Activated naive CD4-positive, alpha-beta T cell treated with anti-CD3 and anti-CD28 coated beads, Interleukin-2, amount 50 U/mL, for 16 hours (primary cell): Measurements from ENCODE around the gene AR.
"Not testable (repeated sequence)": the region's sequence is repeated elsewhere in the genome, so short reads cannot be mapped to it uniquely, and the experiment has no call there.

Experiments
- DNase-seq: peaks from one replicate; pipeline ENCODE4 v3.0.0-alpha.2; 2020

The AR gene

DNA sequence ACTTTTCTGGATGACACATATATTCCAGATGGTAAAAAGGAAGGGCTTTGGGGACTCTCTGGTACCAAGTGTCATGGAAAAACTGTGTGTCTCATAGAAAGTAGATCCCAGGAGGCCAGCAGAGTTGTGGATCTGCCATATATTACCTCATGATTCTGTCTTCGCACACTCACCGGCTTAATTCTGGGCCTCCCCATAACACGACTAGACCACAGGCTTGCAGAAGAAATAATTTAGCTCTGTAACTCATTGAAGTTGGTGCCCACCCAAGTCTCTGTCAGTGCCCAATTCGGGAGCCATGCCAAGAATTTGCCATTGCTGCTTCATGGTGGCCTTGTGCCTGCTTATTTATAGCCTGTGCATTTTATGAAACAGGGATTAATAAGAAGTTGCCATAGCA, 104.5 kb downstream of the AR start:
- DNase-seq: no peak

GRCh38 chrX:67651437-67652142, 107.8 kb downstream of the AR start:
- DNase-seq: no peak

DNA sequence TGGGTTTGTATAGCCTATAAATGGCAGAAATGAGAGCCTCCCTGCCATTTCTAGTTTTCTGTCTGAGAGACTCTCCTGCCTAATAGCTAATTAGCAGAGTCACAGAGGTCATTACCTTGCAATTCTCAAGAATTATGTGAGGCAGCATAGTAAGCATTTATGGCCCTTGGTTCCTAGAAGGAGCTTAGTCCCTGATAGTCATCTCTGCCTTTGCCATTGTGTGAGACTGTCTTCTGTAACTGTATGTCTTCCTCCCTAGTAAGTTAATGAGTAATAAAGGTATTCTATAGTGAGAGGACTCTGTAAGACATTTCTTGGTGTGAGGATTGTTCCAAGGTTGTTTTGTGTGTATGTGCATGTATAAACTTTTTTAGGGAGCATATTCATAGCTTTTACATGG, 108.7 kb downstream of the AR start:
- no peak for DNase-seq

DNA sequence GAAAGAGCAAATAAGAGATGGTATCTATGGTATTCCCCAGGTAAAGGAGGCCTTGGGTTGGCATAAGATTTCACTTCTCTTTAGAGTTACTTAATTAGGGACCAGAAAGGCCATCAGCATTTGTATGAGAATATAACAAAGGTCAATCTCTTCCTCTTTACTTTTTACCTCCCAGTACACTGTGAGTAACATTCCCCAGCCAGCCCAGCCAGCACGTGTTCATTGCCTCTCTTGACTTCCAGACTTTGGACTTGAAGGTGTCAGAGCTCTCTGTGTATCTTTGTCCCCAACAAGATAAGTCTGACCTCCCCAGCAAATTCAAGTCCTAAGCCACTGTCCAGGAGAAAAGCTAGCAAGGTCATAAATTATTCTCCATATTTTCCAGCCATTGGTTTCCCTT, 110.5 kb downstream of the AR start:
- no peak for DNase-seq

- no peak for DNase-seq
Measured at GRCh38 chrX:67665583-67665982, 121.8 kb downstream of the AR start.

DNA sequence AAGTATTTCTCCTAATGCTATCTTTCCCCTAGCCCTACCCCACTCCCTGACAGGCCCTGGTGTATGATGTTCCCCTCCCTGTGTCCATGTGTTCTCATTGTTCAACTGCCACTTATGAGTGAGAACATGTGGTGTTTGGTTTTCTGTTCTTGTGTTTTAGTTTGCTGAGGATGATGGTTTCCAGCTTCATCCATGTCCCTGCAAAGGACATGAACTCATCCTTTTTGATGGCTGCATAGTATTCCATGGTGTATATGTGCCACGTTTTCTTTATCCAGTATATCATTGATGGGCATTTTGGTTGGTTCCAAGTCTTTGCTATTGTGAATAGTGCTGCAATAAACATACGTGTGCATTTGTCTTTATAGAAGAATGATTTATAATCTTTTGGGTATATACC, 126.9 kb downstream of the AR start:
- not testable (repeated sequence) for DNase-seq

DNA sequence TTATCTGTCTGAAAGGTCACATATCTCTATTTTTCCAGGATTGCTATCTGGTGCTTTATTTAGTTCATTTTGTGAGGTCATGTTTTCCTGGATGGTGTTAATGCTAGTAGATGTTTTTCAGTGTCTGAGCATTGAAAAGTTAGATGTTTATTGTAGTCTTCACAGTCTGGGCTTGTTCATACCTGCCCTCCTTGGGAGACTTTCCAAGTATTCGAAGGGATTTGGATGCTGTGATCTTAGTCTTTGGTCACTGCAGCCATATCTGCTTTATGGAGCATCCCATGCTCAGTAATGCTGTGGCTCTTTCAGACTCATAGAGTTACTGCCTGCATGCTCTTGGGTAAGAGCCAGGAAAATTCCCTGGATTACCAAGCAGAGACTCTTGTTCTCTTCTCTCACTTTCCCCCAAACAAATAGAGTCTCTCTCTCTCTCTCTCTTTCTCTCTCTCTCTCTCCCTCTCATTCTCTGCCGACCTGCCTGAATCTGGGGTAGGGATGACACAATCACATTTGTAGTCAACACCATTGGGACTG, 130.0 kb downstream of the AR start:
- DNase-seq: no peak

- DNase-seq: no peak
Measured at GRCh38 chrX:67674741-67675140, 130.9 kb downstream of the AR start.

DNA sequence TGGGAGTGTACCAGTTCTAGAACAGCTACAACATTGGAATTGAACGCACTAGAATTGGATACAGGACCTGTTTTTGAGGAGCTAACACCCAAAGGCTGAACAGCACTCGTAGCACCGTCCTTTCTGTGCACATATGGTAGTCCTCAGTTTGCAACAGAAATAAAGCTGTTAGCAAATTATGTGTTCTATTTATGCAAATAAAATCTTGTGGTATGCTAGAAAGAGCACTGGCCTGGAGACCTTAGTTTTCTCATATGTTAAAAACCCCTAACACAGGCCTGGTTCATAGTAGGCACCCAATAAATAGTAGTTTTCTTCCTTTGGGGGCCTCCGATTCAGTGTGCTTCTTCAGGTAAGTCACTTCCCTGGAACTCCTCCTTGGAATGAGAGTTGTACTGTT, 140.3 kb downstream of the AR start:
- no peak for DNase-seq

GRCh38 chrX:67692246-67692645, 148.4 kb downstream of the AR start:
- DNase-seq: no peak

- no peak for DNase-seq
Measured at GRCh38 chrX:67693928-67694327, 150.1 kb downstream of the AR start.

DNA sequence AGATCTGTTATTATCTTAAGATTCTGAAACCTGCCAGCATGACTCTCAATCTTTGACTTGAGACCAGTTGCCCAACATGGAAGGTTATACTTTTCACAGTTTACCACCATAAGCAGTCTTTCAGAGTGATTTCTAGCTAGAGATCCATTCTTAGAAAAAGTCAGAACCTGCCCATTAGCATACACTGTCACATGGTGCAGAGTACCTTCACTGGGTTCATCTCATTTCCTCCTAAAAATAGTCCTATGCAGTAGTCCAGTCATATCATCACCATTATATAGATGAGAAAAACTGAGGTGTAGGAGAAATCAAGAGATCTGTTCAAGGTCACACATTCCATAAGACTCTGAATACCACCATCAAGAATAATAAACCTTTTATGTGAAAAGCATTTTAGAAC, 153.6 kb downstream of the AR start:
- DNase-seq: no peak

DNA sequence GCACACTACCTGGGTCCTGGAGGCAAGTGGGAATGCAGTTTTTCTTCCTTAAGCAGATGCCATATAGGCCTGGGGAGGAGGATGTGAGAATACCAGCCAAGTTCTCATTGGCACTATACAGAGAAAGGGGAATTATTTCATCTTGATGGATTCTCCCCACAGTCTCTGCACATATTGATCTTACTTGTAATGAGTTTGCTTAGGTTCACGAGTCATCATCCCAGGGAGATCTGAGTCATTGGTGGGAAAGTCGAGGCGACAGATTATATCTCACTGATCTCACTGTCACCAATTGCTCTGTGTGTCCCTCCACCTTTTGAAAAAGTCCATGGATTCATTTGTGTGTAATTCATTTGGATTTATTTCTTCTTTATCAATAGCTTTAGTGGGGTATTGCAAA, 156.8 kb downstream of the AR start:
- DNase-seq: no peak

GRCh38 chrX:67714004-67714403, 170.2 kb downstream of the AR start:
- no peak for DNase-seq

DNA sequence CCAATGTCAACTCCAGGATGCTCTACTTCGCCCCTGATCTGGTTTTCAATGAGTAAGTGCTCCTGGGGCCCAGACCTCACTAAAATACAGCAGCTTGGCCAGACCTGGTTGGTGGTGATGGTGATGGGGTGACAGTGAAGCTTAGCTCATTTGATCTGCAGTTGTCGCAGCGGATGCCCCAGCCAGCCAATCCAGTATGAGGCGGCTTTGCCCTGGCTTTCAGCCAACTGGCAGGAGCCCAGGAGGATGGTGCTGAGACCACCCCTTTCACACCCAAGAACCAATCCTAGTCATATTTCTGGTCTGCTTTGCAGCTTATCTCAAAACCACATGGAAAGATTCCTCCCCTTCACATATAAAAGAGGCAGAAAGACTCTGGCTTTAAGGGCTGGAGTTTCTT, 173.8 kb downstream of the AR start:
- DNase-seq: no peak

DNA sequence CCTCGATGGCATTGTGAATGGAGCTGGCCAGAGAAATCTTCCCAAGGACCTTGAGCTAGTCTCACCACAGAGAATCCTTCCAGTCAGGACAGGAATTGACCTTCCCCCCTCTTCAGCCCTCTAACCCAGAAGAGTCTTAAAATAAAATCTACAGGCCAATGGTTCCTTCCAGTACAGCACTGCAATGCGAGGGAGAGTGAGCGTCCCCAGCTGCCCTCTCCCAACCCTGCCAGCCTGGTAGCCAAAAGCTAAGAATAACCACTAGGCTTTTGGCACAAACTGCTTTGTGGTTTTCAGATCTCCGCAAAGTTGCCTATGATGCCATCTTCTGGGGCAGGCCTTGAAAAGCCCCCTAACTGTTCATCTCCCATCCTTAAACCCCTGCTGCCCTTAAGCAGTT, 175.1 kb downstream of the AR start:
- DNase-seq: no peak

DNA sequence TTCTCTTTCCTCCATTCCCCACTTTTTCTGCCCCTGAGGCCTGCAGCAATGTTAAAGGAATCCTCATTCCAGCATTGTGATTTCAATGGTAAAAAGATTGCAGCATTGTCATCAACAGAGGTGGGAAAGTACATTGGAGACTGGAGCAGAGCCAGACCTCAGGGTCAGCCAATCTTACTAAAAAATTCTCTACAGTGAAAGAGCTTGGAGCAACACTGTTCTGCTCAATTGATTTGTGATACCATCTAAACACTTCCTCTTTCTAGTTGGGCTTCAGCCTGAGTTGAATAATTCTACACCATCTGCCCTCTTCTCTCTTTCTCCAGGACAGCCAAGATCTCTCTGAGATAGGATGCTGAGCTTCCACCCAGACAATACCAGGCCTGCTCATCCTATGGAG, 176.5 kb downstream of the AR start:
- no peak for DNase-seq

- DNase-seq: no peak
Measured at GRCh38 chrX:67721321-67721720, 177.5 kb downstream of the AR start.

GRCh38 chrX:67723580-67724351, 179.9 kb downstream of the AR start:
- DNase-seq: no peak

GRCh38 chrX:67724359-67725110, 180.7 kb downstream of the AR start:
- no peak for DNase-seq

DNA sequence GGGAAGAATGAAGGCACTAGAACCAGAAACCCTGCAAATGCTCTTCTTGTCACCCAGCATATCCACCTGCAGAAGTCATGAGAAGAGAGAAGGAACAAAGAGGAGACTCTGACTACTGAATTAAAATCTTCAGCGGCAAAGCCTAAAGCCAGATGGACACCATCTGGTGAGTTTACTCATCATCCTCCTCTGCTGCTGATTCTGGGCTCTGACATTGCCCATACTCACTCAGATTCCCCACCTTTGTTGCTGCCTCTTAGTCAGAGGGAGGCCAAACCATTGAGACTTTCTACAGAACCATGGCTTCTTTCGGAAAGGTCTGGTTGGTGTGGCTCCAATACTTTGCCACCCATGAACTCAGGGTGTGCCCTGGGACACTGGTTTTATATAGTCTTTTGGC, 181.7 kb downstream of the AR start:
- DNase-seq: no peak

- DNase-seq: no peak
Measured at GRCh38 chrX:67726018-67726417, 182.2 kb downstream of the AR start.

GRCh38 chrX:67727576-67727975, 183.8 kb downstream of the AR start:
- DNase-seq: no peak

DNA sequence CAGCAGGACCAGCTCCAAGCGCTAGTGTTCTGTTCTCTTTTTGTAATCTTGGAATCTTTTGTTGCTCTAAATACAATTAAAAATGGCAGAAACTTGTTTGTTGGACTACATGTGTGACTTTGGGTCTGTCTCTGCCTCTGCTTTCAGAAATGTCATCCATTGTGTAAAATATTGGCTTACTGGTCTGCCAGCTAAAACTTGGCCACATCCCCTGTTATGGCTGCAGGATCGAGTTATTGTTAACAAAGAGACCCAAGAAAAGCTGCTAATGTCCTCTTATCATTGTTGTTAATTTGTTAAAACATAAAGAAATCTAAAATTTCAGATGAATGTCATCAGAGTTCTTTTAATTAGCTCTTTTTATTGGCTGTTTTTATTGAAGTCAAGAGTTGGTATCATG, 186.5 kb downstream of the AR start:
- no peak for DNase-seq
